ENCODE data around the gene PRDX1.
"Not testable (repeated sequence)": the region's sequence is repeated elsewhere in the genome, so short reads cannot be mapped to it uniquely, and the experiment has no call there.

PRDX1 gene

DNA sequence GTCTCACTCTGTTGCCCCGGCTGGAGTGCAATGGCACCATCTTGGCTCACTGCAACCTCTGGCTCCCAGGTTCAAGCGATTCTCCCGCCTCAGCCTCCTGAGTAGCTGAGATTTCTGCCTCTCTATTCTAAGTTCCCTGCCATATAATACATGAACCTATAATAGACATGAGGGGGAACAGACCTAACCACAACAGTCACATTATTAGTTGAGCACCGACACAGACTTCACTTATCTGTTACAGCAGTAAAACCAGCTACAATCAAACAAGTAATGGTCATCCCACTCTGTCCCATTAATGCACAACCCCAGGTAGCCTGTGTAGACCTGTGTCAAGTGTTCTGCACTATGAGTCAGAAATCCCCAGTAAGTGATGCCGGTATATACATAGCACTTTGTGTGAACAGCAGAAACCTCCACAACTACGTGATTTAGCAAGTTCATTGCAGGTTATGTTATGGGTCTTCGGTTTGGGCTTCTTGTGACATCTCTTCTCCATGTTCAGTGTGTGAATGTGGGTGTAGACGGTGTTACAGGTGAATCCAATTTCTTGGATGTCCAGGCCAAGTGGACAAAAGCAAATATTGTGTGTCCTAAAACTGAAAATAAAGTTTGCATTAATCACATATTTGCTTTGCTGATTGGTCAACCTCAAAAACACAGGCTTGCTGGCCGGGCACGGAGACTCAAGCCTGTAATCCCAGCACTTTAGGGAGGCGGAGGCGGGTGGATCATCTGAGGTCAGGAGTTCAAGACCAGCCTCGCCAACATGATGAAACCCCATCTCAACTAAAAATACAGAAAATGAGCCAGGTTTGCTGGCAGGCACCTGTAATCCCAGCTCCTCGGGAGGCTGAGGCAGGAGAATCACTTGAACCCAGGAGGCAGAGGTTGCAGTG lies 18.0 kb downstream of the PRDX1 start:
- no peak for DNase-seq (ENCODE audit: low read depth in 3 of 3)

DNA sequence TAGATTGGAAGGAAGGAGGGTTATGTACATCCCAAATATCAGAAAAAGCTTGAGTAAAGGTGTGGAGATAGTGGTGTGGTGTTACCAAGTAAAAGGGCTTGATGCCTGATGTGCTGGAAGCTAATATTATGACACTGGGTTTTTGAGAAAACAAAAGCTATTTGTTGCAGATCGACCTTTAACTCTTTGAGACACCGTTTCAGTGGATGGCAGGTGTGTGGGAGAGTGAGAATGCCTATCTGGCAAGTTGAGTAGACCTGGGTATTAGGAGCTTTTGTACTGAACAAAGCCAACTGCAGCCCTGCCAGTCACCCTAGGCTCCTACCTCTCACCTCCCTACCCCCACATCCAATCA lies 20.2 kb downstream of the PRDX1 start:
- no peak for DNase-seq (ENCODE audit: low read depth in 3 of 3)

GRCh38 chr1:45499415-45499769 lies 22.3 kb downstream of the PRDX1 start:
- no peak for DNase-seq (ENCODE audit: low read depth in 3 of 3)

- DNase-seq (ENCODE audit: low read depth in 3 of 3): no peak
These were observed 23.4 kb downstream of the PRDX1 start for GRCh38 chr1:45498279-45498678.

GRCh38 chr1:45493116-45493697 lies 28.5 kb downstream of the PRDX1 start:
- peak in 1 of 3 experiments; percentile 6 for DNase-seq (ENCODE audit: low read depth in 3 of 3)

- DNase-seq (ENCODE audit: low read depth in 3 of 3): no peak
These were observed 29.0 kb downstream of the PRDX1 start for GRCh38 chr1:45492691-45493090.

- DNase-seq (ENCODE audit: low read depth in 3 of 3): no peak
These were observed 30.0 kb downstream of the PRDX1 start for GRCh38 chr1:45491487-45492260.

GRCh38 chr1:45490626-45491486 lies 30.8 kb downstream of the PRDX1 start, which contains the start of gene TESK2:
TSS of gene TESK2 (minus strand) at chr1:45491163. CDS start at chr1:45457785, 33,378 bp downstream.
- peak; percentile 81 to 95 (median 93) for DNase-seq (ENCODE audit: low read depth in 3 of 3)

DNA sequence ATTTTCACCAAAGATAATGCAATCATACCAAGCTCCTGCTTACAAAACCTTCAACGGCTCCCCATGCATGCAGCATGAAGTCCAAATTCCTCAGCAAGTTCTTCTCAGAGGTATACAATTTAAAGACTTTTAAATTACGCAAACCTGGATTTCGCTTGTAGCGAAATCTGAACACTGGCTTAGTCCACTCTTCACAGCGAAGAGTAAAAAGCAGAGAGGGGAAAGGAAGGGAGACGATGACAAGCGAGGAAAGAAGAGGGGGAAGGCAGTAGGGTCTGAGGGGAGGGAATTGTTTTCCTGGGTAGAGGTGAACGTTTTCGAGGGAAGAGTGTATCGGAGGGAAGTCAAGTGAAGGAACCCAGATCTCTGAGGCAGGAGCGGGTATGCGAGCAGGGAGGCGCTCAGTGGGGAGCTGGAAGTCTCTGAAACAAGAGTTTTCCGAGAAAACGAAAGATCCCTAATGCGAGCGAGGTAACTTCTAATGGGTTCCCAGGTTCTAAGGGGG lies 31.5 kb downstream of the PRDX1 start:
- no peak for DNase-seq (ENCODE audit: low read depth in 3 of 3)

- peak in 1 of 3 experiments; percentile 20 for DNase-seq (ENCODE audit: low read depth in 3 of 3)
These were observed 32.3 kb downstream of the PRDX1 start for GRCh38 chr1:45489379-45489778.

DNA sequence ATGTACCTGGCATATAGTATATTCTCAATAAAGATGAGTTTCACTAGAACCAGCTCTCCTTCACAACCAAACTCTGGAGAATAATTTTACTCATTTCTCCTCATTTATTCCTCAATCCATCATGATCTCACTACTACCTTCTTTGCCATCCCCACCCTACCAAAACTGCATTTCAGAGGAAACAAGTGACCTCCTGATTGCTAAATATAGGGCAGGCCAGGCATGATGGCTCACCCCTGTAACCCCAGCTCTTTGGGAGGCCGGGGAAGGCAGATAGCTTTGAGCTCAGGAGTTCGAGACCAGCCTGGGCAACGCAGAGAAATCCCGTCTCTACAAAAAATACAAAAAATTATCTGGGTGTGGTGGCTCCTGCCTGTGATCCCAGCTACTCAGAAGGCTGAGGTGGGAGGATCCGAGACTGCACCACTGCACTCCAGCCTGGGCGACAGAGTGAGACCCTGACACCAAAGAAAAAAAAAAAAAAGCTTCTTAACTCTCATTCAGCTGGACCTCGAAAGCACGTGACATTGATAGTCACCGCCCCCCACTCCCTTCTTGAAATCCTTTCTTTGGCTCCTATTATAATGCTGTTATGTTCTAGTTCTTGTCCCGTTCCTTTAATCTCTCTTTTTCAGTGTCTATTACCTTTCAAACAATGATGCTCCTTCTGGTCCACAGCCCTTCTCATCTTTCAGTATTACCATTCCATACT lies 32.9 kb downstream of the PRDX1 start:
- DNase-seq (ENCODE audit: low read depth in 3 of 3): no peak

DNA sequence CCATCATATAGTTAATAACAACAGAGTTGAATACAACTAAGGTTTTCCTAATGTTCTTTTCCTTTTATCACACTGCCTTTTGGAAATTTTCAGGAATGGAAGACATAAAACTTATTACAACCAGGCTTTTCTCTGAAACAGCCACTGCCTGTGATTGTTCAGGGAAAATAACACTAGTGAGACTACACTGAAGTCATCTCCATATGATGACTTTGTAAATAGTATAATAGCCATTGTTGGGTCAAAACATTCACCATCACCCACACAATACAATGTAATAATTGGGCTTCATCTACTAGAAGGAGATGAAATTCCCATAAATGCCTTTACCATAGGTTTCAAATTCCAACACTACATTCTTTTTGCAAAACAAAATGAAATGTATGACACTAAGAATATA lies 35.7 kb downstream of the PRDX1 start:
- DNase-seq (ENCODE audit: low read depth in 3 of 3): no peak

- DNase-seq (ENCODE audit: low read depth in 3 of 3): no peak
These were observed 42.5 kb downstream of the PRDX1 start for GRCh38 chr1:45479039-45479748.

DNA sequence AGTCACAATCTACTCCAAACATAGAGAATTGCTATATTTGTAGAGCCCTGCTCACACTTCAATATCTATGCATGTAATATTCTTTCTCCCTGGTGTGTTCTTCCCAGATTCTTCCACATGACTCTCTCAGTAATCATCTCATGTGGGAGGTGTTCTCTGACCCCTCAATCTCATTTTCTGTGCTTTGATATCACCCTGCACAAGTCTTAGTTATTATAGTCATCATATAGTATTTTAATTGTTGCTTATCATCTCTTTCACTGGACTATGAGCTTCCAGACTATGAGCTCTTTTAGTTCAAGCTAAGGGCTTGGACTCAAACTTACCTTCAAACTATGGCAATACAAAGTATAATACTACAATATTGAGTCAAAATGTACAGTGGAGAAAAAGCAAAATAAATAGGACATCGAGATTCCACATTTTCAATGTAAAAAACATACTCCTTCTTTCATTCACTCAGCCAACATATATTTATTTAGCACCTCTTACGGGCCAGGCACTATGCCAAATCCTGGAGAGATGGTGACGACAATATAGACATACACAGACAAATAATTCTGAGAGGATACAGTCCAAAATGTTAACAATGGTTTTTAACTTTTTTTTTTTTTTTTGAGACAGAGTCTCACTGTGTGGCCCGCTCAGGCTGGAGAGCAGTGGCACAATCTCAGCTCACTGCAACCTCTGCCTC lies 43.4 kb downstream of the PRDX1 start:
- DNase-seq (ENCODE audit: low read depth in 3 of 3): no peak

- no peak for DNase-seq (ENCODE audit: low read depth in 3 of 3)
These were observed 44.0 kb downstream of the PRDX1 start for GRCh38 chr1:45477646-45478045.

DNA sequence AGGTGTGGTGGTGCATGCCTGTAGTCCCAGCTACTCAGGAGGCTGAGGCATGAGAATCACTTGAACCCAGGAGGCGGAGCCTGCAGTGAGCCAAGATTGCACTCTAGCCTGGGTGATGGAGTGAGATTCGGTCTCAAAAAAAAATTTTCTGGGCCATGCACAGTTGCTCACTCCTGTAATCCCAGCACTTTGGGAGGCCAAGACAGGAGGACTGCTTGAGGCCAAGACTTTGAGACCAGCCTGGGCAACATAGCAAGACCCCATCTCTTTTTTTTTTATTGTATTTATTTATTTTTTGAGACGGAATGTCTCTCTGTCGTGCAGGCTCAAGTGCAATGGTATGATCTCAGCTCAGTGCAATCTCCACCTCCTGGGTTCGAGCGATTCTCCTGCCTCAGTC lies 47.5 kb downstream of the PRDX1 start:
- DNase-seq (ENCODE audit: low read depth in 3 of 3): not testable (repeated sequence)

- no peak for DNase-seq (ENCODE audit: low read depth in 3 of 3)
These were observed 48.4 kb downstream of the PRDX1 start for GRCh38 chr1:45473302-45473701.

DNA sequence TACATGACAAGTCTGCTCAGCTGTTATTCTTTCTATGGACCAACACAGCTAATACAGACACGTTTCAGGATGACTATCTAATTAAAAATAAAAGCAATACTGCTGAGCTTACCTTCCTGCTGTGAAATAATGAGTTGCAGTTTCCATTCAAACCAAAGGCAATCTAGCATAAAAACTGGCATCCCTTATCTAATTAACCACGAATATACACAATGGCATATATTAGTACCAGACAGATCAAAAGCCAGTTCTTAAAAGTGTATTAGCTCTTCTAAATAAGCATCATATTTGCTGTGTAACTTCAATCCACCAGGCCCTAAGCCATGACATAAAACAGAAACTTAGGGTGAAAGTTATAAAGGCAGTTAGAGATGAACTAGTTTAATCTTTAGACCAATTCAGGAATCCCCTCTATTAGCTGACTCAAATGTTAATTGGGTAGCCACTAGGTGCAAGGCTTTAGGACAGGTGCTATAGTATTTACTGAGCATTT lies 51.3 kb downstream of the PRDX1 start:
- no peak for DNase-seq (ENCODE audit: low read depth in 3 of 3)

- not testable (repeated sequence) for DNase-seq (ENCODE audit: low read depth in 3 of 3)
These were observed 54.3 kb downstream of the PRDX1 start for GRCh38 chr1:45467353-45467752.
